GM18508 (cell line): ENCODE data around the gene CAMTA1.

Source experiments
- ATAC-seq: cut with Tn5 transposase; IDR thresholded peaks from one replicate; pipeline ENCODE4 v1.9.1; 2021; ENCODE audit warnings: moderate number of reproducible peaks; ENCODE audit not compliant: insufficient read depth, unreplicated experiment

Gene CAMTA1

GRCh38 chr1:7279769-7280168 lies 494.5 kb downstream of the CAMTA1 start:
- no peak for ATAC-seq

- ATAC-seq: no peak
Measured at GRCh38 chr1:7280347-7280960, 495.2 kb downstream of the CAMTA1 start.

- no peak for ATAC-seq
Measured at GRCh38 chr1:7281821-7282220, 496.6 kb downstream of the CAMTA1 start.

- no peak for ATAC-seq
Measured at GRCh38 chr1:7284839-7285435, 499.7 kb downstream of the CAMTA1 start.

GRCh38 chr1:7285856-7286454 lies 500.7 kb downstream of the CAMTA1 start:
- no peak for ATAC-seq

GRCh38 chr1:7287013-7287412 lies 501.8 kb downstream of the CAMTA1 start:
- no peak for ATAC-seq

GRCh38 chr1:7288992-7289391 lies 503.7 kb downstream of the CAMTA1 start:
- no peak for ATAC-seq

GRCh38 chr1:7289694-7290093 lies 504.4 kb downstream of the CAMTA1 start:
- no peak for ATAC-seq

- no peak for ATAC-seq
Measured at GRCh38 chr1:7290971-7291970, 506.0 kb downstream of the CAMTA1 start.

GRCh38 chr1:7292036-7292681 lies 506.9 kb downstream of the CAMTA1 start:
- no peak for ATAC-seq

- ATAC-seq: no peak
Measured at GRCh38 chr1:7292714-7293419, 507.6 kb downstream of the CAMTA1 start.

- ATAC-seq: no peak
Measured at GRCh38 chr1:7293702-7294629, 508.7 kb downstream of the CAMTA1 start.

GRCh38 chr1:7294636-7295035 lies 509.4 kb downstream of the CAMTA1 start:
- ATAC-seq: no peak

GRCh38 chr1:7295946-7296345 lies 510.7 kb downstream of the CAMTA1 start:
- ATAC-seq: no peak

GRCh38 chr1:7296968-7297367 lies 511.7 kb downstream of the CAMTA1 start:
- ATAC-seq: no peak

GRCh38 chr1:7298145-7298544 lies 512.9 kb downstream of the CAMTA1 start:
- ATAC-seq: no peak

- ATAC-seq: no peak
Measured at GRCh38 chr1:7298749-7299151, 513.5 kb downstream of the CAMTA1 start.

- ATAC-seq: no peak
Measured at GRCh38 chr1:7299329-7299799, 514.1 kb downstream of the CAMTA1 start.
